ENCODE results near the gene ALDH1A2. TPM values are rescaled to one million over a fixed set of nuclear protein-coding genes. Genes with fewer than 3 reads are reported as not detected.

ALDH1A2 gene
- total RNA-seq, 6 donors from 2014 or later: 3.6 to 43.3 (median 6.9) TPM

DNA sequence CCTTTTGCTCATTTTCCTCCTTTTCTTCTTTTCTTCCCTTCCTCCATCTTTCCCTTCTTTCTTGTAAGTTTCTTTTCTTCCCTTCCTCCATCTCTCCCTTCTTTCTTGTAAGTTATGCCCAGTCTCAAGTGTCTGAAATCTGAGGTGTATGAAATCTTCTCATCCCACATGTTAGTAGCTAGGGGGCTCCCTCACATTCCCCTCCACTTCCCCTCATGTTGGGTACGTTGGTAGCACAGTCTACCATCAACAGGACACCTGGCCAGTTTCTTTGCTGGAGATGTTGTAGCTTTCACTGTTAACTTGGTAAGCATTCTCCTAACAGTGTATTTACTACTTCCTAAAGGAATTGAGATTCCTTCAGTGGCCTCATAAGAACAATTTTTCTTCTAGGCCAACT lies 133.9 kb downstream of the ALDH1A2 start:
- TF ChIP-seq POLR2A (IDR thresholded peaks at IDR 0.05) (no peak), EP300 (IDR thresholded peaks at IDR 0.05) (no peak), POLR2AphosphoS5 (IDR thresholded peaks at IDR 0.05) (no peak)
- TF ChIP-seq, protein P1, sequence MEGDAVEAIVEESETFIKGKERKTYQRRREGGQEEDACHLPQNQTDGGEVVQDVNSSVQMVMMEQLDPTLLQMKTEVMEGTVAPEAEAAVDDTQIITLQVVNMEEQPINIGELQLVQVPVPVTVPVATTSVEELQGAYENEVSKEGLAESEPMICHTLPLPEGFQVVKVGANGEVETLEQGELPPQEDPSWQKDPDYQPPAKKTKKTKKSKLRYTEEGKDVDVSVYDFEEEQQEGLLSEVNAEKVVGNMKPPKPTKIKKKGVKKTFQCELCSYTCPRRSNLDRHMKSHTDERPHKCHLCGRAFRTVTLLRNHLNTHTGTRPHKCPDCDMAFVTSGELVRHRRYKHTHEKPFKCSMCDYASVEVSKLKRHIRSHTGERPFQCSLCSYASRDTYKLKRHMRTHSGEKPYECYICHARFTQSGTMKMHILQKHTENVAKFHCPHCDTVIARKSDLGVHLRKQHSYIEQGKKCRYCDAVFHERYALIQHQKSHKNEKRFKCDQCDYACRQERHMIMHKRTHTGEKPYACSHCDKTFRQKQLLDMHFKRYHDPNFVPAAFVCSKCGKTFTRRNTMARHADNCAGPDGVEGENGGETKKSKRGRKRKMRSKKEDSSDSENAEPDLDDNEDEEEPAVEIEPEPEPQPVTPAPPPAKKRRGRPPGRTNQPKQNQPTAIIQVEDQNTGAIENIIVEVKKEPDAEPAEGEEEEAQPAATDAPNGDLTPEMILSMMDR (IDR thresholded peaks at IDR 0.05): no peak
- H3K4me3 ChIP-seq: no peak overlapping the region
- ATAC-seq (ENCODE audit: low FRiP score in 2 of 2) (no peak), DNase-seq (no peak)
- H3K27me3 ChIP-seq: no peaks in the 10 kb centered on the region
- H3K9me3 ChIP-seq: no peaks in the 10 kb centered on the region
- peaks cover 0 to 4% (median 0%) of the 10 kb centered on the region in 4 donors for H3K4me1 ChIP-seq
- H3K27ac ChIP-seq: no peak overlapping the region
- WGBS, 2 donors: 68 to 72% methylated on average over 1 of the region's 1 CpG
- no peaks in the 10 kb centered on the region for H3K36me3 ChIP-seq

DNA sequence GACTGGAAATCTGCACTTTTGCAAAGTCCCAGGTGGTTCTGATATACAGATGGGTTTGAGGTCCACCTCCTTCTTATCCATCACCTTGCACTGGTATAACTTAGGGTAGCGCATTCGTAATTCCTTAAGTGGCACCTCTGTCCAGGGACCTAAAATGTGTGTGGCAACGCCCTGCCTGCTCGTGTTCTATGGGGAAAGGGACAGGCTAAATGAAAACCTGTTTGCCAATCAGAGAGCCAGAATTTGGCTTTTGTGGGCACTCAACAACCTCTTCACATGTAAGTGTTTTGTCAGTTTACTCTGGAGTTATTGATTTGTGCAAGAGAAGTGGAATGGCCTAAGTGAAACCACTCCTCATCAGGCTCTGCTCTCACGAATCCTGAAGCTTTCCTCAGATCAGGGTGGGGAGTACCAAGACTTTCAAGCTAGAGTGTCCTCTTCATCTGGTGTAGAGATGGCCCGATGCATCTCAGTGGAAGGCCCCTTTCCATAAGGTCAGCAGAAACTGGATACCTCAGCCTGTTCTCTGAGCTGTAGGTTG lies 138.3 kb downstream of the ALDH1A2 start:
- no peak for ATAC-seq (ENCODE audit: low FRiP score in 2 of 2)

DNA sequence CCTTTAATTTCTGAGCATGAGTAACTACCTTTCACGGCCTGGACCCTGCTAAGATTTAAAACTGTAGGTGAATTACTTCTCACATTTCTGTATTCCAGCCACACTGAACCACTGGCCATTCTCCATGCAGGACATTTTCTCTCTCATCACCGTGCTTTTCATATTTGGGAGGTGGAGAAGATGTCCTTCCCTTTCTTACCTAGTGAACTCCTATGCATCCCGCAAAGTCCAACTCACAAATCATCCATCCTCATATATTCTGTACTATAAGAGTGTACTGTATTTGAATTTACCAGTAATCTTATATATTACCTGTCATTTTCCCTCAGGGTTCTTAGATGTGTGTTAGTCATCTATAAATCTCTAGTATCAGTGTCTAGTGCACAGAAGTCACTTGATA lies 139.9 kb downstream of the ALDH1A2 start:
- no peak overlapping the region for H3K27ac ChIP-seq
- no peaks in the 10 kb centered on the region for H3K36me3 ChIP-seq
- no peak for ATAC-seq (ENCODE audit: low FRiP score in 2 of 2)
- H3K4me3 ChIP-seq: no peak overlapping the region
- no peak for DNase-seq
- WGBS, 2 donors: 88 to 92% methylated on average over 3 of the region's 3 CpGs
- H3K27me3 ChIP-seq: no peaks in the 10 kb centered on the region
- TF ChIP-seq POLR2A (IDR thresholded peaks at IDR 0.05) (no peak), POLR2AphosphoS5 (IDR thresholded peaks at IDR 0.05) (no peak), EP300 (IDR thresholded peaks at IDR 0.05) (no peak)
- TF ChIP-seq, protein P1 (IDR thresholded peaks at IDR 0.05): no peak
- H3K9me3 ChIP-seq: no peaks in the 10 kb centered on the region
- peaks cover 12 to 36% (median 15%) of the 10 kb centered on the region in 4 donors for H3K4me1 ChIP-seq

More for the DNA sequence above, 138.3 kb downstream of the ALDH1A2 start:
- Histone ChIP-seq H3K27me3 (no peaks in the 10 kb centered on the region), H3K4me1 (peaks cover 9 to 29% (median 15%) of the 10 kb centered on the region in 4 donors), H3K4me3 (no peak overlapping the region), H3K36me3 (no peaks in the 10 kb centered on the region), H3K9me3 (no peaks in the 10 kb centered on the region), H3K27ac (no peak overlapping the region)
- peak in 1 of 2 donors; percentile 56 for DNase-seq
- 65 to 73% methylated on average over 6 of the region's 6 CpGs for WGBS, 2 donors
- TF ChIP-seq EP300 (IDR thresholded peaks at IDR 0.05): no peak
- TF ChIP-seq, protein P1 (IDR thresholded peaks at IDR 0.05): no peak
- TF ChIP-seq POLR2A (IDR thresholded peaks at IDR 0.05): no peak
- no peak for TF ChIP-seq POLR2AphosphoS5 (IDR thresholded peaks at IDR 0.05)

DNA sequence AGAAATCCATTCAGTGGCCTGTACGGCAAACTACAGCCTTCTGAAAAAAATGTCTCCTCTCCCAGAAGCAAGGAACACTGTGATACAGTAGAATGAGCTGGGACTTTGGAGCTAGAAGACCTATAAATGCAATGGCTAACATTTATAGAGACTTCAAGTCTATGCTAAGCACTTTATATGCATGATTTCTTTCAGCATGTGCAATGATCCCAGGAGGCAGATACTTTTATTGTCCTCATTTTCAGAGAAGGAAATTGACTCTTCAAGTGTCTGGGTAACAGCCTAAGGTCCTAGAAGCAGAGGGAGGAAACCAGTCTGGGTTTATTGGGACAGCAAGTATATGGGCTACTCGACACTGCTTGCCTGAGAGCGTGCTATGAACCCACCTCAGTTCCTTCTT lies 140.9 kb downstream of the ALDH1A2 start:
- 86 to 97% methylated on average over 3 of the region's 3 CpGs for WGBS, 2 donors
- TF ChIP-seq, protein P1 (IDR thresholded peaks at IDR 0.05): no peak
- TF ChIP-seq POLR2AphosphoS5 (IDR thresholded peaks at IDR 0.05): no peak
- no peak for TF ChIP-seq EP300 (IDR thresholded peaks at IDR 0.05)
- TF ChIP-seq POLR2A (IDR thresholded peaks at IDR 0.05): no peak

DNA sequence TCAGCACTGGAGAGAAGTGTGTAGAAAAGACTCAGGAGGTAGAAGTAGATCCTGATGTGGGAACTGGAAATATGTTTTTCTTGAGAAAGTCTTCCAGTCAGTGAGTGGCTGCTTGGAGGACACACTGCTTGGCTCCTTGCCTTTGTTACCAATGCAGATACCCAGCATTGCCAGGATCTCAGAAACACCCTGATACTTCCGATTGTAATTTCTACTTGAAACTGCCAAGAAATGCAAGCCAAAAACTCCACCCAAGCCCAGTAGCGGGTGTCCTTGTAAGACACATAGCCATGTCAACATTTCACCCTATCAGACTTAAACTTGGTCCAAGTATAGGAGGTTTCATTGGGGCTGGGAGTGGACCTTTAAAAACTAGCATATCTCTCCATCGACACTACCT lies 141.8 kb downstream of the ALDH1A2 start:
- peaks cover 12 to 36% (median 15%) of the 10 kb centered on the region in 4 donors for H3K4me1 ChIP-seq
- no peaks in the 10 kb centered on the region for H3K9me3 ChIP-seq
- DNase-seq (peak in 1 of 2 donors; percentile 53), ATAC-seq (ENCODE audit: low FRiP score in 2 of 2) (peak in 1 of 2 donors; percentile 7)
- TF ChIP-seq EP300 (IDR thresholded peaks at IDR 0.05): no peak
- TF ChIP-seq POLR2A (IDR thresholded peaks at IDR 0.05): no peak
- TF ChIP-seq POLR2AphosphoS5 (IDR thresholded peaks at IDR 0.05): no peak
- TF ChIP-seq, protein P1 (IDR thresholded peaks at IDR 0.05): no peak
- no peak overlapping the region for H3K4me3 ChIP-seq
- H3K27me3 ChIP-seq: no peaks in the 10 kb centered on the region
- H3K27ac ChIP-seq: peak overlapping the region; percentile 2 to 74 (median 32)
- H3K36me3 ChIP-seq: no peaks in the 10 kb centered on the region
- 38 to 47% methylated on average over 3 of the region's 3 CpGs for WGBS, 2 donors

More for the DNA sequence above, 140.9 kb downstream of the ALDH1A2 start:
- ATAC-seq (ENCODE audit: low FRiP score in 2 of 2): no peak
- peak overlapping the region in 1 of 4 donors; percentile 74 for H3K27ac ChIP-seq
- H3K27me3 ChIP-seq: no peaks in the 10 kb centered on the region
- DNase-seq: no peak
- H3K4me3 ChIP-seq: no peak overlapping the region
- H3K4me1 ChIP-seq: peaks cover 12 to 36% (median 15%) of the 10 kb centered on the region in 4 donors
- no peaks in the 10 kb centered on the region for H3K9me3 ChIP-seq
- no peaks in the 10 kb centered on the region for H3K36me3 ChIP-seq
